Heart left ventricle (tissue), 16 donors: ENCODE data around the gene CKM. TPM values are rescaled to one million over a fixed set of nuclear protein-coding genes. Genes with fewer than 3 reads are reported as not detected.
A peak's percentile ranks its signal among the peaks of the same experiment; 100 is the strongest.

Source experiments
- ATAC-seq, 4 donors: fragments of 200-7000 bp; cut with Tn5 transposase; one replicate each; pipeline ENCODE4 v1.9.1; 2020 to 2022; ENCODE audit warnings: moderate library complexity in 4 of 4, mild to moderate bottlenecking in 3 of 4, moderate number of reproducible peaks in 1 of 4
- DNase-seq, 5 donors: peaks; one replicate each; pipeline ENCODE4 v3.0.0-alpha.2; 2020
- H3K27ac ChIP-seq, 12 donors: fragments of 200-600 bp; sonication (generic) in 4 of 12; one replicate each; pipeline versions ENCODE4 v1.5.0 to v1.8.0; 2016 to 2022; ENCODE audit warnings: mild to moderate bottlenecking in 2 of 12
- H3K27me3 ChIP-seq, 9 donors: fragments of 200-600 bp; sonication (generic) in 2 of 9; one replicate each; pipeline versions ENCODE4 v1.5.1 to v1.8.0; 2016 to 2022; ENCODE audit warnings: mild to moderate bottlenecking in 3 of 9
- H3K36me3 ChIP-seq, 9 donors: fragments of 200-600 bp; sonication (generic) in 2 of 9; one replicate each; pipeline versions ENCODE4 v1.5.0 to v1.8.0; 2018 to 2022; ENCODE audit warnings: mild to moderate bottlenecking in 2 of 9
- H3K4me1 ChIP-seq, 12 donors: fragments of 200-600 bp; sonication (generic) in 4 of 12; one replicate each; pipeline versions ENCODE4 v1.5.0 to v1.8.0; 2016 to 2022; ENCODE audit warnings: mild to moderate bottlenecking in 3 of 12
- H3K4me3 ChIP-seq, 12 donors: fragments of 200-600 bp; sonication (generic) in 4 of 12; one replicate each; pipeline versions ENCODE4 v1.5.0 to v1.8.0; 2017 to 2022; ENCODE audit warnings: mild to moderate bottlenecking in 9 of 12, moderate library complexity in 4 of 12
- H3K9me3 ChIP-seq, 12 donors: fragments of 200-600 bp; sonication (generic) in 4 of 12; one replicate each; pipeline versions ENCODE4 v1.5.0 to v1.8.0; 2016 to 2022; ENCODE audit warnings: mild to moderate bottlenecking in 1 of 12
- POLR2A ChIP-seq, 2 donors: fragments of 450-650 bp; IDR thresholded peaks; one replicate each; pipeline ENCODE4 v1.6.1; 2017; ENCODE audit warnings: antibody characterized with exemption in 2 of 2, mild to moderate bottlenecking in 2 of 2, moderate library complexity in 2 of 2
- WGBS, 4 donors: extraction: QIAGEN DNeasy Blood & Tissue Kit in 2 of 4; methylation state at CpG; one replicate each; pipeline versions ENCODE4 v1.1.5 to v1.1.7; 2013 to 2018; 5-methylcytosine and 5-hydroxymethylcytosine counted together
- intact Hi-C, 10 donors: fragments of 100-400 bp; cut with DNase I; formaldehyde crosslinking; loops; one replicate each; pipeline versions ENCODE4 v1.11.1 to v1.14.2; 2022
- polyA plus RNA-seq, 2 donors: library from polyadenylated mRNA; stranded (reverse); fragments of 200-250 nt; gene quantifications; one replicate each; pipeline ENCODE4 v1.2.3, GENCODE V29; 2013
- total RNA-seq, 9 donors: library from RNA; depleted of rRNA in 2 of 9; stranded (reverse); fragments of >200 nt in 2 of 9; fragmentation: NEBNext Ultra II Directional in 3 of 9; extraction: Animal tissue kit (Norgen Biotek cat#: 25700) in 3 of 9; gene quantifications; one replicate each; pipeline versions ENCODE4 v1.1.0 to v1.2.4, GENCODE V29; 2016 to 2023
- TF ChIP-seq, protein P1 (sequence below), 12 donors: fragments of 200-600 bp; sonication (generic) in 4 of 12; IDR thresholded peaks; one replicate each; pipeline versions ENCODE4 v1.5.0 to v1.8.0; 2018 to 2022; ENCODE audit warnings: antibody characterized with exemption in 12 of 12, mild to moderate bottlenecking in 5 of 12
- donor health status: ischemic (EF 13 %, LVEDD 7.1; RV severe dilation, severe dysfunction).
- donor health status: healthy with polysubstance abuse.
- donor health status: DM: no; HTN: yes; CAD: no.
- donor health status: DM: no; HTN: no; CAD: no.
- donor health status: ischemic (EF 25% LVEDD 6.9; RV normal size, moderate dysfunction).
- donor health status: ischemic (EF 25% LVEDD 5.7; RV mildly dilated, moderate dysfunction).
- donor health status: healthy.
- donor health status: DM: yes; HTN: yes; CAD: no.
- donor health status: ischemic (EF 35%, LVEDD 5.7; RV mildly dilated, moderate dysfunction).
- donor health status: nonischemic (EF 11% LVEDD 7.7; RV severe dilation, severe dysfunction).
- donor health status: DM: yes; HTN: yes; CAD: no.
- donor health status: PGD.
- donor health status: ischemic (EF 29% LVEDD 5.4; RV normal size, mild dysfunction).
- donor health status: nonischemic (EF 23%, LVEDD 6.1; RV moderate dilation, normal function).

Gene CKM
- total and polyA plus RNA-seq, 11 donors = 1,885 to 11,128 (median 3,786) TPM

- intact Hi-C loops = loop anchor here in 1 of 10 donors (10.0 kb wide), 2 partner anchors 151 to 441 kb away; partner anchors contain the start of gene APOE
- H3K27me3 ChIP-seq = peaks cover 4 to 28% (median 13%) of the 10 kb centered on the region in 9 donors
- peaks cover 0 to 5% (median 0%) of the 10 kb centered on the region in 12 donors for H3K4me1 ChIP-seq
- TF ChIP-seq, protein P1, sequence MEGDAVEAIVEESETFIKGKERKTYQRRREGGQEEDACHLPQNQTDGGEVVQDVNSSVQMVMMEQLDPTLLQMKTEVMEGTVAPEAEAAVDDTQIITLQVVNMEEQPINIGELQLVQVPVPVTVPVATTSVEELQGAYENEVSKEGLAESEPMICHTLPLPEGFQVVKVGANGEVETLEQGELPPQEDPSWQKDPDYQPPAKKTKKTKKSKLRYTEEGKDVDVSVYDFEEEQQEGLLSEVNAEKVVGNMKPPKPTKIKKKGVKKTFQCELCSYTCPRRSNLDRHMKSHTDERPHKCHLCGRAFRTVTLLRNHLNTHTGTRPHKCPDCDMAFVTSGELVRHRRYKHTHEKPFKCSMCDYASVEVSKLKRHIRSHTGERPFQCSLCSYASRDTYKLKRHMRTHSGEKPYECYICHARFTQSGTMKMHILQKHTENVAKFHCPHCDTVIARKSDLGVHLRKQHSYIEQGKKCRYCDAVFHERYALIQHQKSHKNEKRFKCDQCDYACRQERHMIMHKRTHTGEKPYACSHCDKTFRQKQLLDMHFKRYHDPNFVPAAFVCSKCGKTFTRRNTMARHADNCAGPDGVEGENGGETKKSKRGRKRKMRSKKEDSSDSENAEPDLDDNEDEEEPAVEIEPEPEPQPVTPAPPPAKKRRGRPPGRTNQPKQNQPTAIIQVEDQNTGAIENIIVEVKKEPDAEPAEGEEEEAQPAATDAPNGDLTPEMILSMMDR (IDR thresholded peaks at IDR 0.05) = no peak
- no peak for TF ChIP-seq POLR2A (IDR thresholded peaks at IDR 0.05)
- no peak overlapping the region for H3K27ac ChIP-seq
- H3K36me3 ChIP-seq = peaks cover 0 to 2% (median 0%) of the 10 kb centered on the region in 9 donors
- WGBS, 4 donors = 84 to 90% (median 87%) methylated on average over 11 to 15 of the region's 15 CpGs
- H3K4me3 ChIP-seq = no peak overlapping the region
- DNase-seq = no peak
- H3K9me3 ChIP-seq = no peaks in the 10 kb centered on the region
- ATAC-seq = no peak
Observed at GRCh38 chr19:45345506-45345860, 22.8 kb upstream of the CKM start.

DNA sequence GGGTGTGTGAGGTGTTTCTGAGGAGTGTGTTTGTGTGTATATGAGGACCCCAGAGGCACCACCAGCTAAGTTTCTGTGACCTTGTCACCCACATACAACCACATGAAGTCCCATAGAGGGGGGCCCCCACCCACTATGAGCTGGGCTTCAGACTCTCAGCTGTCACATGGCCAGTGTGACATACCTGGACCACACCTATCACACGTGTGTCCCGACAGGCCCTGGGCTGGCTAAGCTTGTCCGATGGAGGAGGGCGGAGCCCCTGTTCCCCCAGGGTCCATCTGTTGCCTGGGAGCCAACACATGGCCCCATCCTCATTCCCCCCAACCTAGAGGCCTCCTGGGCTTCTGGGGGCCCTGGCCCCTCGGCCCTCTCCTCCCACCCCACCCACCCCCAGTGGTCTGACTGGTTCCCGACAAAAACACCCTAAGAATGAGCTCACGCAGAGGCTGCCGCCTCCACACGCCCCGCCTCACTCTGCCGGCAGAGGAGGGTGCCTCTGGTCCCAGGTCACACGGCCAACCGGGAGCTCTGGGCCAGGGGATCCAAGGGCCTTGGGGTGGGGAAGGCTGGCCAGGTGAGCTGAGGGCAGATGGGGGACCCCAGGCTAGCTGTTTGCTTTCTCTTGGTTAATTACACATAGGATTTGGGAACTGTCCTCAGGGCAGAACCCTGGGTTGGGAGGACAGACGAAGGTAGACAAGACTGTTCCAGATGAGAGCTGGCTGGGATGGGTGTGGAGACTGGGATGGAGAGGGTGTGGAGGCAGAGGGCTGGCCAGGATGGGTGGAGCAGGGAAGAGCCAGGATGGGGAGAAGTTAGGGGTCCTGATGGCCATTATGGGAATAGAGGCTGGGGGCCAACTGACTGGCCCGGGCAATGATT, 22.2 kb upstream of the CKM start:
- H3K27ac ChIP-seq = no peak overlapping the region
- no peak for ATAC-seq
- H3K27me3 ChIP-seq = peaks cover 9 to 35% (median 19%) of the 10 kb centered on the region in 9 donors
- TF ChIP-seq, protein P1 (IDR thresholded peaks at IDR 0.05) = no peak
- WGBS, 4 donors = 55 to 82% (median 64%) methylated on average over 8 to 15 of the region's 15 CpGs
- H3K4me3 ChIP-seq = no peak overlapping the region
- H3K9me3 ChIP-seq = no peaks in the 10 kb centered on the region
- DNase-seq = no peak
- no peaks in the 10 kb centered on the region for H3K36me3 ChIP-seq
- peaks cover 0 to 9% (median 0%) of the 10 kb centered on the region in 12 donors for H3K4me1 ChIP-seq
- intact Hi-C loops = loop anchor here in 1 of 10 donors (10.0 kb wide), 2 partner anchors 150 to 440 kb away; partner anchors contain the start of gene APOE

- 74 to 79% (median 76%) methylated on average over 13 of the region's 13 CpGs for WGBS, 4 donors
- H3K36me3 ChIP-seq = no peaks in the 10 kb centered on the region
- H3K27ac ChIP-seq = no peak overlapping the region
- peaks cover 11 to 46% (median 21%) of the 10 kb centered on the region in 9 donors for H3K27me3 ChIP-seq
- TF ChIP-seq POLR2A (IDR thresholded peaks at IDR 0.05) = no peak
- TF ChIP-seq, protein P1 (IDR thresholded peaks at IDR 0.05) = no peak
- intact Hi-C loops = loop anchor here in 1 of 10 donors (10.0 kb wide), 2 partner anchors 148 to 438 kb away; partner anchors contain the start of gene APOE
- ATAC-seq (no peak), DNase-seq (no peak)
- H3K9me3 ChIP-seq = no peaks in the 10 kb centered on the region
- peaks cover 0 to 15% (median 1%) of the 10 kb centered on the region in 12 donors for H3K4me1 ChIP-seq
- no peak overlapping the region for H3K4me3 ChIP-seq
Observed at GRCh38 chr19:45342911-45343310, 20.2 kb upstream of the CKM start.

GRCh38 chr19:45340899-45341453, 18.3 kb upstream of the CKM start:
- H3K36me3 ChIP-seq = no peaks in the 10 kb centered on the region
- H3K4me1 ChIP-seq = peaks cover 0 to 15% (median 1%) of the 10 kb centered on the region in 12 donors
- H3K27ac ChIP-seq = no peak overlapping the region
- TF ChIP-seq, protein P1 (IDR thresholded peaks at IDR 0.05) = no peak
- peak overlapping the region in 9 of 12 donors; percentile 6 to 45 (median 22) for H3K4me3 ChIP-seq
- WGBS, 4 donors = 12 to 50% (median 20%) methylated on average over 8 to 25 of the region's 25 CpGs
- ATAC-seq (no peak), DNase-seq (no peak)
- no peaks in the 10 kb centered on the region for H3K9me3 ChIP-seq
- H3K27me3 ChIP-seq = peaks cover 10 to 29% (median 14%) of the 10 kb centered on the region in 9 donors
- intact Hi-C loops = loop anchor here in 1 of 10 donors (10.0 kb wide), 2 partner anchors 146 to 436 kb away; partner anchors contain the start of gene APOE
